Adrenal gland (tissue), 12 donors: ENCODE data around the gene VGLL2. TPM values are rescaled to one million over a fixed set of nuclear protein-coding genes. Genes with fewer than 3 reads are reported as not detected.

Source experiments
- DNase-seq, 7 donors: peaks; one replicate each; pipeline ENCODE4 v3.0.0-alpha.2; 2019 to 2020
- H3K27ac ChIP-seq, 5 donors: fragments of 200-600 bp; sonication (generic) in 4 of 5; 1 replicate in 3 of 5; 2 replicates in 2 of 5; pipeline versions ENCODE4 v1.5.1 to v1.8.0; 2016 to 2020; ENCODE audit warnings: mild to moderate bottlenecking in 1 of 5
- H3K27me3 ChIP-seq: fragments of 200-600 bp; 2 replicates; pipeline ENCODE4 v1.8.0; 2021
- H3K36me3 ChIP-seq, 2 donors: fragments of 200-600 bp; replicated peaks in 1 of 2; 1 replicate in 1 of 2; 2 replicates in 1 of 2; pipeline versions ENCODE4 v1.5.1 to v1.8.0; 2018 to 2022
- H3K4me1 ChIP-seq, 2 donors: fragments of 200-600 bp; replicated peaks in 1 of 2; 1 replicate in 1 of 2; 2 replicates in 1 of 2; pipeline versions ENCODE4 v1.5.1 to v1.8.0; 2018 to 2021
- H3K4me3 ChIP-seq, 4 donors: fragments of 200-600 bp; sonication (generic) in 3 of 4; one replicate each; pipeline ENCODE4 v1.5.1; 2016 to 2018
- H3K9me3 ChIP-seq, 3 donors: fragments of 200-600 bp; sonication (generic) in 1 of 3; replicated peaks in 1 of 3; 1 replicate in 2 of 3; 2 replicates in 1 of 3; pipeline versions ENCODE4 v1.5.1 to v1.8.0; 2016 to 2021
- POLR2A ChIP-seq, 2 donors: fragments of 450-650 bp; IDR thresholded peaks; one replicate each; pipeline ENCODE4 v1.6.1; 2017; ENCODE audit warnings: antibody characterized with exemption in 2 of 2, mild to moderate bottlenecking in 2 of 2, moderate library complexity in 1 of 2
- WGBS, 4 donors: extraction: QIAGEN DNeasy Blood & Tissue Kit in 2 of 4; methylation state at CpG; one replicate each; pipeline versions ENCODE4 v1.1.5 to v1.1.7; 2013 to 2017; 5-methylcytosine and 5-hydroxymethylcytosine counted together
- intact Hi-C, 2 donors: fragments of 100-400 bp; cut with DNase I; formaldehyde crosslinking; loops; one replicate each; pipeline versions ENCODE4 v1.14.1 to v1.15.0; 2022 to 2023
- polyA plus RNA-seq, 3 donors: library from polyadenylated mRNA; stranded (reverse); fragments of 200-250 nt in 2 of 3; fragments of 350-450 nt in 1 of 3; fragmentation: Illumina TruSeq in 1 of 3; extraction: RNeasy Lipid Tissue Mini Kit (QIAGEN cat#74804) in 1 of 3; gene quantifications; one replicate each; pipeline ENCODE4 v1.2.3, GENCODE V29; 2013 to 2014
- total RNA-seq, 9 donors: library from RNA; depleted of rRNA in 4 of 9; stranded (reverse); fragments of >200 nt in 4 of 9; fragments of 120-200 nt in 1 of 9; fragmentation: NEBNext Ultra II Directional in 1 of 9; extraction: Animal tissue kit (Norgen Biotek cat#: 25700) in 1 of 9; gene quantifications; one replicate each; pipeline versions ENCODE4 v1.1.0 to v1.2.4, GENCODE V29; 2013 to 2023
- TF ChIP-seq, protein P1 (sequence below), 6 experiments: fragments of 450-650 bp in 4 of 6; fragments of 200-600 bp in 2 of 6; sonication (generic) in 1 of 6; IDR thresholded peaks; 1 replicate in 5 of 6; 2 replicates in 1 of 6; pipeline versions ENCODE4 v1.5.1 to v1.8.0; 2016 to 2021; ENCODE audit warnings: antibody characterized with exemption in 6 of 6, mild to moderate bottlenecking in 2 of 6, moderate library complexity in 1 of 6
- donor health status: healthy with polysubstance abuse.
- donor health status: Bipolar disorder and iron deficiency.
- donor health status: DM: yes; HTN: yes; CAD: no.
- donor health status: DM: no; HTN: no; CAD: no.
- donor health status: DM: no; HTN: no; CAD: no.
- donor health status: DM: yes; HTN: yes; CAD: no.

VGLL2 gene
- total and polyA plus RNA-seq, 12 donors = not detected

DNA sequence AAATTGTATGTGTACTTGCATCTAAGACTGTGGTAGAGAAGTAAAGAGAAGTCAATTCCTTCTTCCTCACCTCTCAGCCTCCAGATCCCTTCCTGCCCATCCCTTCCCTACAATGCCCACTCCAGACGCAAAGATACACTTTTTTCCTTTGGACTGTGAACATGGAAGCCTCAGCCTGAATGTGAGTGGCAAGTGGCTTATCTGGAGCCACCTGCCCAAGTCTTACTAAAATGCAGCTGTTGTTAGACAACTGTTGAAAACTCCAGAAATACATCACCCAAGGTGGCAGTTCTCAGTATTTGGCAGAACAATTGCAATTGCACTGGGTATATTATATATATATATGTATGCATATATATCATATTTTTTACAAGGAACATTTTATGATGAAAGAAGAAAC lies 7.5 kb downstream of the VGLL2 start:
- peaks cover 59% of the 10 kb centered on the region for H3K27me3 ChIP-seq
- no peak for DNase-seq
- intact Hi-C loops = no loop called here
- H3K36me3 ChIP-seq = no peaks in the 10 kb centered on the region
- H3K4me1 ChIP-seq = peaks cover 4 to 8% of the 10 kb centered on the region in 2 donors
- WGBS, 4 donors = 35 to 65% (median 37%) methylated on average over 1 of the region's 1 CpG
- H3K27ac ChIP-seq = no peak overlapping the region
- no peak for TF ChIP-seq POLR2A (IDR thresholded peaks at IDR 0.05)
- TF ChIP-seq, protein P1, sequence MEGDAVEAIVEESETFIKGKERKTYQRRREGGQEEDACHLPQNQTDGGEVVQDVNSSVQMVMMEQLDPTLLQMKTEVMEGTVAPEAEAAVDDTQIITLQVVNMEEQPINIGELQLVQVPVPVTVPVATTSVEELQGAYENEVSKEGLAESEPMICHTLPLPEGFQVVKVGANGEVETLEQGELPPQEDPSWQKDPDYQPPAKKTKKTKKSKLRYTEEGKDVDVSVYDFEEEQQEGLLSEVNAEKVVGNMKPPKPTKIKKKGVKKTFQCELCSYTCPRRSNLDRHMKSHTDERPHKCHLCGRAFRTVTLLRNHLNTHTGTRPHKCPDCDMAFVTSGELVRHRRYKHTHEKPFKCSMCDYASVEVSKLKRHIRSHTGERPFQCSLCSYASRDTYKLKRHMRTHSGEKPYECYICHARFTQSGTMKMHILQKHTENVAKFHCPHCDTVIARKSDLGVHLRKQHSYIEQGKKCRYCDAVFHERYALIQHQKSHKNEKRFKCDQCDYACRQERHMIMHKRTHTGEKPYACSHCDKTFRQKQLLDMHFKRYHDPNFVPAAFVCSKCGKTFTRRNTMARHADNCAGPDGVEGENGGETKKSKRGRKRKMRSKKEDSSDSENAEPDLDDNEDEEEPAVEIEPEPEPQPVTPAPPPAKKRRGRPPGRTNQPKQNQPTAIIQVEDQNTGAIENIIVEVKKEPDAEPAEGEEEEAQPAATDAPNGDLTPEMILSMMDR (IDR thresholded peaks at IDR 0.05) = no peak
- no peaks in the 10 kb centered on the region for H3K9me3 ChIP-seq
- no peak overlapping the region for H3K4me3 ChIP-seq

DNA sequence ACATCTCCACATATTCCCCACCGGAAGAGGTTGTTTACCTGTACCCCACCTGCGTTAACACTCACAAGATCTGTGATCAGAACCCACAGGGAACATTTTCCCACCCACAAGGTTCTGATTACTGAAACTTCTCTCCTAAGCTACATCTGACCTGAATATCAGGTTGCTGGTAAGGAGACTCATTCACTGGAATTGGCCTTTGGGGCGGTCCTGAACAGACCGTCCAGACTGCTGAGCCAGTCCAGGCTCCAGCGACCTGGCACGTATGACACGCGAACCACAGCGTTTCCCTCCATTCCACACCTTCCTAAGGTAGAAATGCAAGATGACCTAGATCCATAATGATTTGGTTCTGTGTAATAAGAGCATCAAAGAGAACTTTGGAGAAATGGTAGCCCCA lies 9.8 kb downstream of the VGLL2 start:
- TF ChIP-seq, protein P1 (IDR thresholded peaks at IDR 0.05) = no peak
- no peak for TF ChIP-seq POLR2A (IDR thresholded peaks at IDR 0.05)
- DNase-seq = no peak
- WGBS, 4 donors = 75 to 86% (median 83%) methylated on average over 9 of the region's 9 CpGs
- no peaks in the 10 kb centered on the region for H3K36me3 ChIP-seq
- no peaks in the 10 kb centered on the region for H3K9me3 ChIP-seq
- peaks cover 36% of the 10 kb centered on the region for H3K27me3 ChIP-seq
- intact Hi-C loops = no loop called here
- H3K27ac ChIP-seq = no peak overlapping the region
- H3K4me3 ChIP-seq = no peak overlapping the region
- H3K4me1 ChIP-seq = peaks cover 3 to 4% of the 10 kb centered on the region in 2 donors

GRCh38 chr6:117275711-117276110 lies 10.4 kb downstream of the VGLL2 start:
- Histone ChIP-seq H3K4me1 (no peaks in the 10 kb centered on the region), H3K9me3 (no peaks in the 10 kb centered on the region), H3K27me3 (peaks cover 31% of the 10 kb centered on the region), H3K27ac (no peak overlapping the region), H3K36me3 (no peaks in the 10 kb centered on the region), H3K4me3 (no peak overlapping the region)
- intact Hi-C loops = no loop called here
- TF ChIP-seq, protein P1 (IDR thresholded peaks at IDR 0.05) = no peak
- no peak for TF ChIP-seq POLR2A (IDR thresholded peaks at IDR 0.05)
- WGBS, 4 donors = 57 to 74% (median 68%) methylated on average over 5 of the region's 5 CpGs
- DNase-seq = no peak

GRCh38 chr6:117276778-117277316 lies 11.5 kb downstream of the VGLL2 start:
- WGBS, 4 donors = 78 to 82% (median 79%) methylated on average over 10 of the region's 10 CpGs
- intact Hi-C loops = no loop called here
- H3K36me3 ChIP-seq = no peaks in the 10 kb centered on the region

More at GRCh38 chr6:117276778-117277316, 11.5 kb downstream of the VGLL2 start:
- TF ChIP-seq, protein P1 (IDR thresholded peaks at IDR 0.05) = no peak
- TF ChIP-seq POLR2A (IDR thresholded peaks at IDR 0.05) = no peak
- Histone ChIP-seq H3K4me1 (no peaks in the 10 kb centered on the region), H3K27me3 (peaks cover 20% of the 10 kb centered on the region), H3K4me3 (no peak overlapping the region), H3K27ac (no peak overlapping the region), H3K9me3 (no peaks in the 10 kb centered on the region)
- DNase-seq = no peak
